GM19043 (cell line): ENCODE measurements around the gene IL15RA.

Experiments used
- ATAC-seq: cut with Tn5 transposase; IDR thresholded peaks from one replicate; pipeline ENCODE4 v1.9.1; 2021; ENCODE audit warnings: low read depth; ENCODE audit not compliant: unreplicated experiment

The IL15RA gene, protein sequence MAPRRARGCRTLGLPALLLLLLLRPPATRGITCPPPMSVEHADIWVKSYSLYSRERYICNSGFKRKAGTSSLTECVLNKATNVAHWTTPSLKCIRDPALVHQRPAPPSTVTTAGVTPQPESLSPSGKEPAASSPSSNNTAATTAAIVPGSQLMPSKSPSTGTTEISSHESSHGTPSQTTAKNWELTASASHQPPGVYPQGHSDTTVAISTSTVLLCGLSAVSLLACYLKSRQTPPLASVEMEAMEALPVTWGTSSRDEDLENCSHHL

DNA sequence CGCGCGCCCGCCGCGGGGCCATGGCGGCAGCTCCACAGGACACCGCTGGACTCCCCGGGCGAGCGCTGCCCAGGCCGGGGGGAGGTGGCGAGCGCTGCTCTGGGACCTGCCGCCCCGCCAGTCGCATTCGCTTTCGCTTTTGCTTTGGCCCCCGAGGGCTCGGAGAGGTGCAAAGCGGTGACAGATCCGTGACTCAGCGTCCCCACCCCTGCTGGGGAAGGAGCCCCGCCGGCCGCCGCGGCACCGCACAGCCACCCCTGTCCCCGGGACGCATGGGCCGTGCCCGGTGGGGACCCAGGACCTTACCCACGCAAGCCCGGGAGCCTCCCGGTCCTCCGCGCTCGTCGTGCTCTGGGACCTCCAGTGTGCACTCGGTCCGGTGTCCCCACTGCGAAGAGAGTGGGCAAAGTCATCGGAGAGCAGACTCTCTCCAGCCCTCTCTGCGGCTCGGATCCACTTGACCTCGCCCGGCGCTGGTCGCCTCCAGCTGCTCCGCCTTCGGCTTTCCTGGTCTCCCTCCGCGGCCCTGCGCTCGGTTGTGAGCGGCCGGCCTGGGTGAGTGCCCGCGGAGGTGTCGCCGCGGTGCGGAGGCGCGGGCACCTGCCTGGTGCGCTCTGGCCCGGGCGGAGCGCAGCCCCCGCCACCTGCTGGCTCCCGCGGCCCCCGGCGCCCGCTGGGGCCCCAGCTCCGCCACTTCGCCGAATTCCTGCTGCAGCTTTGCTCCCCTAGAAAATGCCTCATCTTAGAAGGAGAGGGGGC is at the start of gene IL15RA:
Gene IL15RA (minus strand): TSS at position 73 of the 759 bp plus-strand sequence. CDS start 51 bp downstream, at position 22.
- ATAC-seq, result peak; percentile 46

GRCh38 chr10:6025683-6026255 is 48.4 kb upstream of the IL15RA start:
- no peak for ATAC-seq

GRCh38 chr10:6024334-6024682 is 47.0 kb upstream of the IL15RA start:
- no peak for ATAC-seq

DNA sequence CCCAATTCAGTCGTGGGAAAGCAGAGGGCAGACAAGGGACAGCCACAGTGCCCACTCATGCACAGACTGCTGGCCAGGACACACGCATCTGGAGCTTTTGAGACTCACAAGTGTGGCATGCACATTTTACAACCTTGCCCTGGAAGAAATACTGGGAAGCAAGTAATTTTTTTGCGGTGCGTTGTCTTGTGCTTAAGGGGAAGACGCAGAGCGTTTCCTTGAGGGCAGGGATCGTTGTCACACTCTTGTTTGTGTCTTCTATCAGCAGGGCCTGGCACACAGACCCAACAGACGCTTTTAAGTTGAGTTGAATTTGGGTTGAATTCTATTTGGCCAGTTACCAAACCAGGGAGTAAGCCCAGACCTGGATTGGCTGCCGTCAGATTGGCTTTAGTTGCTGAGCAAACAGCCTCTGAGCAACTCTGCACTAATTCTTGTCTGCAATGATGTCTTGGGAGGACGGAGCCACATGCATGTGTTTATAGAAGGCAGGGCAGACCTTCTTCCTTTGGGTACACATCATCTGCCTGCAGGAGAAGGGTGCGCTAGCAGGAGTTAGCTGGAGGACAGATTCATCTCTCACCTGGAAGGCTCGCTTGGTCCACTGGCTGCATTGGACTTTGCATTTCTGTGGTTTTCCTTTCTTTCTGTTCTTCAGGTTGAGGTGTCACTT is 46.5 kb upstream of the IL15RA start:
- ATAC-seq, result no peak

- no peak for ATAC-seq
These were observed 45.3 kb upstream of the IL15RA start for GRCh38 chr10:6022660-6023059.

- no peak for ATAC-seq
These were observed 43.5 kb upstream of the IL15RA start for GRCh38 chr10:6020826-6021225.

- no peak for ATAC-seq
These were observed 42.5 kb upstream of the IL15RA start for GRCh38 chr10:6019796-6020195.

DNA sequence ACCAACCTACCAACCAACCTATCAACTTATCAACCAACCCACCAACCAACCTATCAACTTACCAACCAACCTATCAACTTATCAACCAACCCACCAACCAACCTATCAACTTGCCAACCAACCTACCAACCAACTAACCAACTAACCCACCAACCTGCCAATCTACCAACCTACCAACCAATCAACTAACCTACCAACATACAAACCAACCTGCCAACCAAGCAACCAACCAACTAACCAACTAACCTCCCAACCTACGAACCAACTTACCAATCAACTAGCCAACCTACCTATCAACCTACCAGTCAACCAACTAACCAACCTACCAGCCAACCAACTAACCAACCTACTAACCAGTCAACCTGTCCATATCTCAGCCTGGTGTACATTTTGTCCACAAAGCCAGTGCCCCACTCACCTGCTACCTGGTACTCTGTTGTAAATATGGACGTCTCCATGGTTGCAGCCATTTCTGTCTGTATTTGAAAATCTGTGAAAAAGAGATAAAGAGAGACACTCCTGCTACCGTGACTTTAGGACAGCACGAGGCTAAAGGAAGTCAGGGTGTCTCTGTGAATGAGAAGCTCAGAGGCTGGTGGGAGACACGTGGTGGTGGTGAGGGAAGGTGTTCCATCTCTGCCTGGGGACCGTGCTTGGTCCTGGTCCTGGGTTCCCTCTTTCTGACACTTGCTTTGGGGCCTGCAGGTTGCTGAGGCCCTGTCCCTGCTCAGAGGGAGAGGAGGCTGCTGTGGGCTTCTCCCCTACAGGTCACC is 41.9 kb upstream of the IL15RA start:
- no peak for ATAC-seq

DNA sequence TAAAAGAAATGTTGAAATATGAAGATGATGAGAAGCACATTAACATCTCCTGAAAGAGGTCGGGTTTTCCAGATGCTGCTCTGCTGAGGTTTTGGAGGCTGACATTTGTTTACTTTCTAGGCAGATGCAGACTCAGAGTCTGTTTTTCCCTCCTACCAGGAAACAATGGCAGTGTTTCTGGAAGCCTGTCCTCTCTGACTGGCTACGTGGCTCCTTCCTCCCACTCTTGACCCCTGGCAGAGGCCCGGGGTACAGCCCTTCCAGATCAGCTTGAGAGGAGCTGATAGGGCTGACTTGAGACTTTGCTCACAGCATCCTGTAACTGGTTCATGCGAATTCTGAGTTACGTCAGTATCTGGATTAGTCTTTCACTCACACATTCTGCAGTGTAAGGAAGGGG is 41.1 kb upstream of the IL15RA start:
- ATAC-seq, result no peak

GRCh38 chr10:6017781-6018354 is 40.5 kb upstream of the IL15RA start:
- ATAC-seq, result no peak

- peak; percentile 51 for ATAC-seq
These were observed 37.0 kb upstream of the IL15RA start for GRCh38 chr10:6014241-6014761.

DNA sequence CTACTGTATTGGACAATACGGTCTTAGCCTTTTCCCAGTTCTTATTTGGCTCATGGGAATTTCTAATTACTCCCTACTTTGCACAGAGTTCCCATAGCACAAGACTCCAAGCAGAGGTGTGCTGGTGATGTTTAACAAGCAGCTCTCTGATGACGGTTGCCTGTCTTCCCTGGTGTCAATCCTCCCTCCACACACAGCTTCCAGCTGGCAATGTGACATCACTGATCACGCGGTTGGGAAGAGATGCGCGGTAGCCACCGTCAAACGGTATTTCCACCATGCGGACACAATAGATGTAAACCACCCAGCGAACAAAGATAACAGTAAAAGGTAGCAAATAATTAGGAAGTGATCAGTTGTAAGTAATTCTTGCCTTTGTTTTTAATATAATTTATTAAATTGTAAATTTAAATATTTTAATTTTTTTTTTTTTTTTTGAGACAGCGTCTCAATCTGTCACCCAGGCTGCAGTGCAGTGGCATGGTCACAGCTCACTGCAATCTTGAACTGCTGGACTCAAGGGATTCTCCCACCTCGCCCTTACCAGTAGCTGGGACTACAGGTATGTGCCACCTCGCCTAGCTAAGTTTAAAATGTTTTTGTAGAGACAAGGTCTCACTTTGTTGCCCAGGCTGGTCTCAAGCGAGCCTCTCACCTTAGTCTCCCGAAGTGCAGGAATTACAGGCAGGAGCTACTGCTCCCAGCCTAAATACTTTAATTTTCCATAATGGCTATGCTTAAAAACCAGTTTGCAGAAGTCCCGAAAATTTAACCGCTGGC is 36.3 kb upstream of the IL15RA start:
- ATAC-seq, result no peak

GRCh38 chr10:6012121-6012905 is 35.0 kb upstream of the IL15RA start:
- no peak for ATAC-seq

DNA sequence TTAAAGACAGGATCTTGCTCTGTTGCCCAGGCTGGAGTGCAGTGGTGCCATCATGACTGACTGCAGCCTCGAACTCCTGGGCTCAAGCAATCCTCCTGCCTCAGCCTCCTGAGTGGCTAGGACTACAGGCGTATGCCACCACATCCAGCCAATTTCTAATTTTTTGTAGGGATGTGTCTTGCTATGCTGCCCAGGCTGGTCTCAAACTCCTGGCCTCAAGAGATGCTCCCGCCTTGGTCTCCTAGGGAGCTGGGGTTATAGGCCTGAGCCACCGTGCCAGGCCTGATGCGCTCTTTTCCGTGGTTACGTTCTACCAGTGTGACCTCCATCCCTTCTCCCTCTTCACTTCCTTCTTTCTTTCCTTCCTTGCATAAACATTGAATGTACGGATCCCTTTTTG is 34.2 kb upstream of the IL15RA start:
- ATAC-seq, result no peak

- no peak for ATAC-seq
These were observed 33.2 kb upstream of the IL15RA start for GRCh38 chr10:6010569-6010968.

DNA sequence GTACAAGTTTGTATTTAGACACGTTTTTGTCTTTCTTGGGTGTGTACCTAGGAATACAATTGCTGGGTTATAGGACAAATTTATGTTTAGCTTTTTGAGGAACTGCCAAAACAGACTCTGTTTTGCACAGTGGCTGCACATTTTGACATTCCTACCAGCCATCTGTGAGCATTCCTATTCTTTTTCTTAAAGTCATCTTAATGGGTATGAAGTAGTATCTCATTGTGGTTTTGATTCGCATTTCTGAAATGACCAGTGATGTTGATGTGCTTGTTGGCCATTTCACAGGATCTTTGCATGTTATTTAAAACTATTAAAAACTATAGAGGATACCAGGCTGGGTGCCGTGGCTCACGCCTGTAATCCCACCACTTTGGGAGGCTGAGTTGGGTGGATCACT is 32.6 kb upstream of the IL15RA start:
- ATAC-seq, result no peak

DNA sequence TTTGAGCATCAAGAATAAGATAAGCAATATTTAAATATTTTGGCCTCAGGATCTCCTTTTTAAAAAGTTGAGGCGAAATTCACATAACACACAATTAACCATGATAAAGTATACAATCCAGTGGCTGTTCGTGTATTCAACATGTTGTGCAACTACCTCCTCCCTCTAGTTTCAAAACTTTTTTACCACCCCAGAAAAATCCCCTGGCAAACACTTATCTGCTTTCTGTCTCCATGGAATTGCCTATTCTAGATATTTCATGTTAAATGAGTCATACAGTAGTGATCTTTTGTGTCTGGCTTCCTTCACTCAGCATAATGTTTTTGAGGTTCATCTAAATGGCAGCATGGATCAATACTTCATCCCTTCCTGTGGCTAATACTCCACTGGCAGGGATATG is 31.8 kb upstream of the IL15RA start:
- ATAC-seq, result no peak

- ATAC-seq, result no peak
These were observed 31.3 kb upstream of the IL15RA start for GRCh38 chr10:6008497-6009142.
